H1 (cell line): ENCODE results near the gene PSMB11. TPM values are rescaled to one million over a fixed set of nuclear protein-coding genes. Genes with fewer than 3 reads are reported as not detected.

Experiments used
- CTCF ChIA-PET: fragments of 300-600 bp; sonication (Branson Sonifier 250); formaldehyde crosslinking; loops from one replicate; lab custom pipeline; 2021; ENCODE audit not compliant: partially characterized antibody; lab: Charles Lee
- POLR2A ChIA-PET: fragments of 300-600 bp; sonication (Branson Sonifier 250); formaldehyde crosslinking; loops from one replicate; lab custom pipeline; 2021; ENCODE audit warnings: inconsistent platforms; ENCODE audit not compliant: partially characterized antibody; lab: Charles Lee
- DNase-seq, 2 experiments: peaks; one replicate each; pipeline versions ENCODE4 v3.0.0 to v3.0.0-alpha.2; 2010 to 2022; ENCODE audit warnings: low spot score in 2 of 2, low read depth in 1 of 2, mixed read lengths in 1 of 2
- FAIRE-seq: peaks from 2 replicates; lab custom pipeline; 2011; peaks lifted over from hg19 to GRCh38; lab: Jason Lieb, UNC
- H2AFZ ChIP-seq: 2 replicates; pipeline ENCODE4 v1.8.1; 2012; ENCODE audit warnings: low read length, inconsistent platforms
- H2AK5ac ChIP-seq: 2 replicates; pipeline ENCODE4 v1.6.1; 2013; ENCODE audit warnings: low read depth, low read length
- H2BK120ac ChIP-seq: replicated peaks from 2 replicates; pipeline ENCODE3; 2013; ENCODE audit warnings: low read depth, low read length, inconsistent platforms
- H2BK12ac ChIP-seq: 2 replicates; pipeline ENCODE4 v1.6.1; 2013; ENCODE audit warnings: low read depth, low read length
- H2BK15ac ChIP-seq: 2 replicates; pipeline ENCODE4 v1.6.1; 2013; ENCODE audit warnings: low read length
- H2BK20ac ChIP-seq: 2 replicates; pipeline ENCODE4 v1.6.1; 2013; ENCODE audit warnings: low read length
- H2BK5ac ChIP-seq: 2 replicates; pipeline ENCODE4 v1.6.1; 2013; ENCODE audit warnings: low read depth, low read length
- H3K14ac ChIP-seq: 2 replicates; pipeline ENCODE4 v1.6.1; 2013; ENCODE audit warnings: inconsistent platforms; ENCODE audit not compliant: insufficient read length
- H3K18ac ChIP-seq: 2 replicates; pipeline ENCODE4 v1.6.1; 2013; ENCODE audit warnings: low read length; ENCODE audit errors: extremely low read depth
- H3K23ac ChIP-seq: 2 replicates; pipeline ENCODE4 v1.6.1; 2013; ENCODE audit warnings: inconsistent platforms; ENCODE audit not compliant: insufficient read length
- H3K23me2 ChIP-seq: 2 replicates; pipeline ENCODE4 v1.6.1; 2013; ENCODE audit warnings: low read depth, low read length
- H3K27ac ChIP-seq: 2 replicates; pipeline ENCODE4 v1.6.1; 2011; ENCODE audit warnings: low read depth, low read length, inconsistent platforms
- H3K27me3 ChIP-seq, 4 experiments: replicated peaks in 1 of 4; 1 replicate in 1 of 4; 2 replicates in 3 of 4; pipeline versions ENCODE4 v1.6.1 to v1.8.1; 2011 to 2013; ENCODE audit warnings: low read length in 3 of 4, mild to moderate bottlenecking in 3 of 4, inconsistent platforms in 2 of 4, mixed read lengths in 2 of 4, moderate library complexity in 1 of 4; ENCODE audit not compliant: control insufficient read depth in 3 of 4, insufficient read depth in 3 of 4; ENCODE audit errors: extremely low read depth in 1 of 4
- H3K36me3 ChIP-seq, 4 experiments: 2 replicates each; pipeline versions ENCODE4 v1.6.1 to v1.8.1; 2011 to 2013; ENCODE audit warnings: mild to moderate bottlenecking in 4 of 4, low read length in 3 of 4, moderate library complexity in 2 of 4, control low read depth in 1 of 4, inconsistent platforms in 1 of 4; ENCODE audit not compliant: insufficient read depth in 4 of 4, control insufficient read depth in 2 of 4
- H3K4ac ChIP-seq: replicated peaks from 2 replicates; pipeline ENCODE3; 2013; ENCODE audit warnings: low read length, low read depth, mixed read lengths, inconsistent platforms; ENCODE audit not compliant: insufficient read length
- H3K4me1 ChIP-seq, 4 experiments: replicated peaks in 1 of 4; 1 replicate in 1 of 4; 2 replicates in 3 of 4; pipeline versions ENCODE4 v1.6.1 to v1.8.1; 2011 to 2013; ENCODE audit warnings: low read length in 3 of 4, inconsistent platforms in 2 of 4, mixed read lengths in 1 of 4; ENCODE audit not compliant: insufficient read depth in 4 of 4, control insufficient read depth in 3 of 4
- H3K4me2 ChIP-seq, 2 experiments: 2 replicates each; pipeline versions ENCODE4 v1.6.1 to v1.8.1; 2011 to 2013; ENCODE audit warnings: low read depth in 2 of 2, low read length in 2 of 2, control low read depth in 1 of 2, inconsistent platforms in 1 of 2, mild to moderate bottlenecking in 1 of 2; ENCODE audit not compliant: insufficient read depth in 1 of 2
- H3K4me3 ChIP-seq, 4 experiments: fragments of 200-600, 300-600 bp in 1 of 4; sonication (generic), shearing (Covaris generic), sonication (Bioruptor Twin) in 1 of 4; 2 replicates each; pipeline versions ENCODE4 v1.5.1 to v1.8.1; 2011 to 2016; ENCODE audit warnings: low read length in 4 of 4, low read depth in 3 of 4, control low read depth in 2 of 4, inconsistent platforms in 2 of 4, mild to moderate bottlenecking in 2 of 4, mixed read lengths in 1 of 4, moderate library complexity in 1 of 4; ENCODE audit not compliant: insufficient read depth in 2 of 4; ENCODE audit errors: extremely low read depth in 1 of 4
- H3K56ac ChIP-seq: replicated peaks from 2 replicates; pipeline ENCODE3; 2013; ENCODE audit warnings: low read depth, mild to moderate bottlenecking, mixed read lengths, low read length, inconsistent platforms; ENCODE audit not compliant: insufficient read length
- H3K79me1 ChIP-seq: 2 replicates; pipeline ENCODE4 v1.6.1; 2013; ENCODE audit warnings: low read depth, low read length, control low read depth
- H3K79me2 ChIP-seq, 2 experiments: 2 replicates each; pipeline versions ENCODE4 v1.6.1 to v1.8.1; 2012 to 2013; ENCODE audit warnings: low read length in 2 of 2, mild to moderate bottlenecking in 2 of 2, inconsistent platforms in 1 of 2; ENCODE audit not compliant: insufficient read depth in 2 of 2, control insufficient read depth in 1 of 2
- H3K9ac ChIP-seq, 4 experiments: replicated peaks in 1 of 4; 1 replicate in 1 of 4; 2 replicates in 3 of 4; pipeline versions ENCODE4 v1.6.1 to v1.8.1; 2011 to 2013; ENCODE audit warnings: low read depth in 3 of 4, low read length in 3 of 4, control low read depth in 2 of 4, mild to moderate bottlenecking in 2 of 4, moderate library complexity in 2 of 4, inconsistent platforms in 1 of 4; ENCODE audit errors: extremely low read depth in 1 of 4
- H3K9me3 ChIP-seq, 2 experiments: 2 replicates each; pipeline versions ENCODE4 v1.6.1 to v1.8.1; 2012 to 2013; ENCODE audit warnings: mild to moderate bottlenecking in 2 of 2, moderate library complexity in 2 of 2, control low read depth in 1 of 2, inconsistent platforms in 1 of 2, low read depth in 1 of 2, low read length in 1 of 2, mixed read lengths in 1 of 2; ENCODE audit not compliant: insufficient read depth in 2 of 2
- H4K20me1 ChIP-seq, 2 experiments: replicated peaks in 1 of 2; 2 replicates each; pipeline versions ENCODE3 to v1.8.1; 2011 to 2013; ENCODE audit warnings: inconsistent platforms in 2 of 2, low read length in 2 of 2, mild to moderate bottlenecking in 1 of 2; ENCODE audit not compliant: insufficient read depth in 2 of 2, control insufficient read depth in 1 of 2
- H4K5ac ChIP-seq: 2 replicates; pipeline ENCODE4 v1.6.1; 2013; ENCODE audit warnings: low read length, low read depth, mixed read lengths, inconsistent platforms; ENCODE audit not compliant: insufficient read length
- H4K8ac ChIP-seq: 2 replicates; pipeline ENCODE4 v1.8.0; 2013; ENCODE audit warnings: mild to moderate bottlenecking, moderate library complexity, low read length, inconsistent platforms; ENCODE audit not compliant: insufficient read depth; ENCODE audit errors: extremely low read depth
- H4K91ac ChIP-seq: replicated peaks from 2 replicates; pipeline ENCODE3; 2013; ENCODE audit warnings: low read length, mixed read lengths, inconsistent platforms; ENCODE audit not compliant: insufficient read length
- CREB1 ChIP-seq: IDR thresholded peaks from 2 replicates; pipeline ENCODE4 v1.6.1; 2012; ENCODE audit warnings: inconsistent platforms
- CTBP2 ChIP-seq: IDR thresholded peaks from 2 replicates; pipeline ENCODE4 v1.7.0; 2011; ENCODE audit warnings: borderline replicate concordance, mild to moderate bottlenecking, moderate library complexity, mixed read lengths, low read length; ENCODE audit not compliant: insufficient read depth, insufficient read length
- CTCF ChIP-seq, 3 experiments: IDR thresholded peaks; 1 replicate in 2 of 3; 2 replicates in 1 of 3; pipeline versions ENCODE4 v1.5.1 to v1.6.1; 2011; ENCODE audit warnings: low read length in 3 of 3, mild to moderate bottlenecking in 3 of 3, inconsistent platforms in 2 of 3, low read depth in 1 of 3, moderate library complexity in 1 of 3; ENCODE audit not compliant: insufficient read depth in 1 of 3; ENCODE audit errors: control extremely low read depth in 1 of 3
- SAP30 ChIP-seq: fragments of 300-600 bp; sonication (generic); IDR thresholded peaks from 2 replicates; pipeline ENCODE4 v1.7.1; 2012; ENCODE audit warnings: low read length, moderate library complexity, mild to moderate bottlenecking, inconsistent platforms; ENCODE audit not compliant: insufficient read depth, insufficient replicate concordance
- SIX5 ChIP-seq: IDR thresholded peaks from 2 replicates; pipeline ENCODE4 v1.6.1; 2011; ENCODE audit warnings: mild to moderate bottlenecking, low read depth, low read length
- USF2 ChIP-seq: IDR thresholded peaks from 2 replicates; pipeline ENCODE4 v1.6.1; 2011; ENCODE audit warnings: low read length, improper control_type of control experiment
- WGBS, 2 experiments: shearing (Covaris generic) in 1 of 2; methylation state at CpG; one replicate each; pipeline versions ENCODE4 v1.1.6 to v1.1.7; 2013 to 2015; ENCODE audit warnings: low lambda C conversion rate in 2 of 2, mixed read lengths in 2 of 2, inconsistent platforms in 1 of 2, low coverage in 1 of 2, missing lambda C conversion rate in 1 of 2; ENCODE audit not compliant: insufficient replicate concordance in 2 of 2, insufficient coverage in 1 of 2, insufficient read length in 1 of 2; ENCODE audit errors: extremely low coverage in 1 of 2, missing lambda C conversion rate in 1 of 2; 5-methylcytosine and 5-hydroxymethylcytosine counted together
- polyA plus RNA-seq, 7 experiments: library from polyadenylated mRNA; depleted of rRNA in 3 of 7; stranded (reverse) in 5 of 7; unstranded in 2 of 7; fragments of >200 nt in 5 of 7; fragments of 200-250 nt in 2 of 7; gene quantifications; 1 replicate in 5 of 7; 2 replicates in 1 of 7; 4 replicates in 1 of 7; pipeline versions ENCODE4 v1.2.1 to v1.2.3, GENCODE V29; 2011 to 2013; ENCODE audit warnings: missing spikeins in 2 of 7, mixed read lengths in 2 of 7
- total RNA-seq: library from RNA; stranded (reverse); fragmentation: NEBNext Ultra II Directional; extraction: Animal tissue kit (Norgen Biotek cat#: 25700); gene quantifications from 2 replicates; pipeline ENCODE4 v1.2.1, GENCODE V29; 2021

Gene PSMB11
- total and polyA plus RNA-seq, 2 of the 8 experiments (the other 6 are each of a cell fraction or from before 2014, with no cell fraction given), result not detected

GRCh38 chr14:23062002-23062401 is 20.0 kb downstream of the PSMB11 start:
- Histone ChIP-seq H3K9ac (no peak overlapping the region), H3K4me3 (no peak overlapping the region), H2AK5ac (no peak overlapping the region), H4K8ac (no peak overlapping the region; the same call in 1 of the 2 replicates), H4K5ac (no peak overlapping the region), H3K14ac (no peak overlapping the region), H3K79me2 (peaks cover 3 to 13% of the 10 kb centered on the region in 2 experiments; a peak in 3 of 4 replicates)
- DNase-seq, result no peak
- 95% methylated on average over 4 of the region's 4 CpGs; no CpG with 5 or more reads in 1 of the 2 experiments for WGBS, 2 experiments
- POLR2A ChIA-PET, result interaction anchor here (0.7 to 2.1 kb wide), 10 partner anchors 9 to 96 kb away, joined by 3 to 8 read pairs (median 4); partner anchors contain the start of genes ACIN1 and C14orf119
- TF ChIP-seq SAP30 (no peak), SIX5 (no peak), USF2 (no peak), CREB1 (no peak), CTBP2 (no peak), CTCF (IDR thresholded peaks at IDR 0.05; ENCODE audit: control extremely low read depth in 1 of 3, insufficient read depth in 1 of 3, low read depth in 1 of 3, low read length in 3 of 3) (no peak)
- TF ChIP-seq, all 59 proteins: peak for 0
- CTCF ChIA-PET, result interaction anchor here (0.7 to 29.2 kb wide), 9 partner anchors 11 to 122 kb away, joined by 3 to 785 read pairs (median 3); partner anchors contain the start of gene AJUBA
- Histone ChIP-seq H2BK15ac (no peak overlapping the region), H4K91ac (no peak overlapping the region), H2BK120ac (no peak overlapping the region), H4K20me1 (peaks cover 14 to 17% of the 10 kb centered on the region in 2 experiments), H3K36me3 (peaks cover 54 to 80% (median 70%) of the 10 kb centered on the region in 4 experiments), H3K23me2 (peaks cover 4% of the 10 kb centered on the region; the same call in 1 of the 2 replicates), H2BK5ac (no peak overlapping the region), H3K4me2 (no peak overlapping the region), H3K79me1 (peaks cover 5% of the 10 kb centered on the region), H2AFZ (no peak overlapping the region), H3K4ac (no peak overlapping the region), H3K27me3 (no peaks in the 10 kb centered on the region; a peak in 1 of 7 replicates), H3K9me3 (no peaks in the 10 kb centered on the region), H2BK12ac (no peak overlapping the region), H3K27ac (no peak overlapping the region), H3K4me1 (peaks cover 0 to 5% (median 0%) of the 10 kb centered on the region in 4 experiments; a peak in 2 of 7 replicates), H3K18ac (no peak overlapping the region), H3K23ac (no peak overlapping the region), H2BK20ac (no peak overlapping the region), H3K56ac (no peak overlapping the region)
- no peak for FAIRE-seq
